HL-60 (cell line): ENCODE data around the gene PITPNC1.

Experiments used
- CTCF ChIP-seq: IDR thresholded peaks from one replicate; pipeline ENCODE4 v1.5.1; 2011; ENCODE audit warnings: low read length, control low read depth, inconsistent platforms; ENCODE audit not compliant: insufficient read depth
- POLR2AphosphoS5 ChIP-seq: IDR thresholded peaks from 2 replicates; pipeline ENCODE4 v1.6.1; 2012; ENCODE audit warnings: low read depth

GRCh38 chr17:67602444-67602843, 225.4 kb downstream of the PITPNC1 start:
- TF ChIP-seq CTCF (no peak), POLR2AphosphoS5 (no peak)
